Colonic mucosa (tissue), 4 donors: ENCODE results near the gene NBL1. TPM values are rescaled to one million over a fixed set of nuclear protein-coding genes. Genes with fewer than 3 reads are reported as not detected.

ENCODE experiments used
- DNase-seq: peaks from one replicate; pipeline ENCODE4 v3.0.0-alpha.2; 2020
- H3K27ac ChIP-seq: fragments of 200-600 bp; one replicate; pipeline ENCODE4 v1.8.0; 2021
- H3K27me3 ChIP-seq: fragments of 200-600 bp; one replicate; pipeline ENCODE4 v1.8.0; 2021
- H3K36me3 ChIP-seq: fragments of 200-600 bp; one replicate; pipeline ENCODE4 v1.8.0; 2021
- H3K4me1 ChIP-seq: fragments of 200-600 bp; one replicate; pipeline ENCODE4 v1.8.0; 2021; ENCODE audit warnings: mild to moderate bottlenecking
- H3K4me3 ChIP-seq: fragments of 200-600 bp; one replicate; pipeline ENCODE4 v1.8.0; 2021
- H3K9ac ChIP-seq, 2 donors: one replicate each; pipeline ENCODE4 v1.7.0; 2013; ENCODE audit warnings: control low read depth in 2 of 2, low read depth in 2 of 2, low read length in 2 of 2
- H3K9me3 ChIP-seq: fragments of 200-600 bp; one replicate; pipeline ENCODE4 v1.8.0; 2021
- intact Hi-C: fragments of 100-400 bp; cut with DNase I; formaldehyde crosslinking; loops from one replicate; pipeline ENCODE4 v1.14.1; 2022
- total RNA-seq, 2 donors: library from RNA; stranded (reverse); fragmentation: NEBNext Ultra II Directional in 1 of 2; extraction: Animal tissue kit (Norgen Biotek cat#: 25700) in 1 of 2; gene quantifications; one replicate each; pipeline ENCODE4 v1.2.1, GENCODE V29; 2021
- TF ChIP-seq, protein P1 (sequence below): fragments of 200-600 bp; IDR thresholded peaks from one replicate; pipeline ENCODE4 v1.8.0; 2022; ENCODE audit warnings: antibody characterized with exemption, mild to moderate bottlenecking
- donor health status: healthy.
- donor health status: DM: no; HTN: no; CAD: no.
- donor health status: DM: no; HTN: no; CAD: no.

NBL1 gene
- total RNA-seq, 2 donors from 2014 or later, result 340 to 393 TPM

- Histone ChIP-seq H3K4me3 (no peak overlapping the region), H3K9ac (peak overlapping the region in 1 of 2 donors; percentile 34), H3K27me3 (no peaks in the 10 kb centered on the region), H3K36me3 (no peaks in the 10 kb centered on the region), H3K4me1 (peaks cover 14% of the 10 kb centered on the region), H3K9me3 (no peaks in the 10 kb centered on the region), H3K27ac (peak overlapping the region; percentile 49)
- intact Hi-C loops, result no loop called here
- no peak for DNase-seq
- TF ChIP-seq, protein P1, sequence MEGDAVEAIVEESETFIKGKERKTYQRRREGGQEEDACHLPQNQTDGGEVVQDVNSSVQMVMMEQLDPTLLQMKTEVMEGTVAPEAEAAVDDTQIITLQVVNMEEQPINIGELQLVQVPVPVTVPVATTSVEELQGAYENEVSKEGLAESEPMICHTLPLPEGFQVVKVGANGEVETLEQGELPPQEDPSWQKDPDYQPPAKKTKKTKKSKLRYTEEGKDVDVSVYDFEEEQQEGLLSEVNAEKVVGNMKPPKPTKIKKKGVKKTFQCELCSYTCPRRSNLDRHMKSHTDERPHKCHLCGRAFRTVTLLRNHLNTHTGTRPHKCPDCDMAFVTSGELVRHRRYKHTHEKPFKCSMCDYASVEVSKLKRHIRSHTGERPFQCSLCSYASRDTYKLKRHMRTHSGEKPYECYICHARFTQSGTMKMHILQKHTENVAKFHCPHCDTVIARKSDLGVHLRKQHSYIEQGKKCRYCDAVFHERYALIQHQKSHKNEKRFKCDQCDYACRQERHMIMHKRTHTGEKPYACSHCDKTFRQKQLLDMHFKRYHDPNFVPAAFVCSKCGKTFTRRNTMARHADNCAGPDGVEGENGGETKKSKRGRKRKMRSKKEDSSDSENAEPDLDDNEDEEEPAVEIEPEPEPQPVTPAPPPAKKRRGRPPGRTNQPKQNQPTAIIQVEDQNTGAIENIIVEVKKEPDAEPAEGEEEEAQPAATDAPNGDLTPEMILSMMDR, result no peak
Observed at GRCh38 chr1:19610282-19610981, 33.7 kb upstream of the NBL1 start.

- peak overlapping the region in 1 of 2 donors; percentile 65 for H3K9ac ChIP-seq
- TF ChIP-seq, protein P1, result no peak
- peak; percentile 48 for DNase-seq
- peak overlapping the region; percentile 78 for H3K27ac ChIP-seq
- peaks cover 10% of the 10 kb centered on the region for H3K4me1 ChIP-seq
- H3K4me3 ChIP-seq, result no peak overlapping the region
- intact Hi-C loops, result no loop called here
- H3K36me3 ChIP-seq, result no peaks in the 10 kb centered on the region
- H3K9me3 ChIP-seq, result no peaks in the 10 kb centered on the region
- H3K27me3 ChIP-seq, result no peaks in the 10 kb centered on the region
Observed at GRCh38 chr1:19612530-19612929, 31.6 kb upstream of the NBL1 start.

GRCh38 chr1:19613171-19613703, 30.9 kb upstream of the NBL1 start:
- DNase-seq, result peak; percentile 68
- Histone ChIP-seq H3K36me3 (no peaks in the 10 kb centered on the region), H3K4me1 (peaks cover 10% of the 10 kb centered on the region), H3K4me3 (no peak overlapping the region), H3K27me3 (no peaks in the 10 kb centered on the region), H3K9ac (peak overlapping the region in 1 of 2 donors; percentile 65), H3K9me3 (no peaks in the 10 kb centered on the region), H3K27ac (peak overlapping the region; percentile 78)
- TF ChIP-seq, protein P1, result no peak
- intact Hi-C loops, result no loop called here

DNA sequence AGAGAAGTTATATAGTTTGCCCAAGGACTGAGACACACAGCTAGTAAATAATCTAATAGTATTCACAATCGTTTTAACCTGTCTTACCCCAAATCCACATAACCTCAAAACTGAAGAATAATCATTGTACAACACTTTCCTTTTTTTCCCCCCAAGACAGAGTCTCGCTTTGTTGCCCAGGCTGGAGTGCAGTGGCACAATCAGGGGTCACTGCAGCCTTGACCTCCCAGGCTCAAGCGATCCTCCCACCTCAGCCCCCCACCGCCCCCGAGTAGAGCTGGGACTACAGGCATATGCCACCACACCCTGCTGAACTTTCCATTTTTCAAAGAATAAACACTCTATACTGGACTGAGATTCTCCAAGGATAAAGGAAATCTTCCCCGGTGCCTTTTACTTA, 28.7 kb upstream of the NBL1 start:
- H3K4me3 ChIP-seq, result no peak overlapping the region
- TF ChIP-seq, protein P1, result no peak
- H3K4me1 ChIP-seq, result peaks cover 13% of the 10 kb centered on the region
- intact Hi-C loops, result no loop called here
- no peak for DNase-seq
- H3K36me3 ChIP-seq, result no peaks in the 10 kb centered on the region
- H3K9ac ChIP-seq, result peak overlapping the region in 1 of 2 donors; percentile 84
- peak overlapping the region; percentile 78 for H3K27ac ChIP-seq
- no peaks in the 10 kb centered on the region for H3K27me3 ChIP-seq
- H3K9me3 ChIP-seq, result no peaks in the 10 kb centered on the region

- H3K4me1 ChIP-seq, result peaks cover 11% of the 10 kb centered on the region
- intact Hi-C loops, result no loop called here
- no peaks in the 10 kb centered on the region for H3K9me3 ChIP-seq
- H3K27ac ChIP-seq, result peak overlapping the region; percentile 1
- no peak for DNase-seq
- TF ChIP-seq, protein P1, result no peak
- no peaks in the 10 kb centered on the region for H3K36me3 ChIP-seq
- H3K27me3 ChIP-seq, result no peaks in the 10 kb centered on the region
- peak overlapping the region in 1 of 2 donors; percentile 46 for H3K9ac ChIP-seq
- H3K4me3 ChIP-seq, result no peak overlapping the region
Observed at GRCh38 chr1:19616489-19616888, 27.6 kb upstream of the NBL1 start.
